Activated naive CD4-positive, alpha-beta T cell treated with anti-CD3 and anti-CD28 coated beads for 36 hours (primary cell): ENCODE data around the gene ERV3-1. TPM values are rescaled to one million over a fixed set of nuclear protein-coding genes. Genes with fewer than 3 reads are reported as not detected.
"Not testable (repeated sequence)": the region's sequence is repeated elsewhere in the genome, so short reads cannot be mapped to it uniquely, and the experiment has no call there.

Source experiments
- CTCF ChIA-PET: fragments of 350-600 bp; sonication (Branson Sonifier 250); formaldehyde crosslinking; loops from one replicate; lab custom pipeline; 2021; ENCODE audit warnings: antibody characterized with exemption; lab: Charles Lee
- DNase-seq: peaks from one replicate; pipeline ENCODE4 v3.0.0-alpha.2; 2020
- H3K27ac Mint-ChIP-seq: one replicate; pipeline ENCODE4 v1.8.0; 2021; ENCODE audit warnings: mild to moderate bottlenecking, mixed read lengths
- H3K27me3 Mint-ChIP-seq: one replicate; pipeline ENCODE4 v1.8.0; 2021; ENCODE audit warnings: low read depth, mixed read lengths
- H3K36me3 Mint-ChIP-seq: one replicate; pipeline ENCODE4 v1.8.0; 2021; ENCODE audit warnings: low read depth, mixed read lengths
- H3K4me1 Mint-ChIP-seq: one replicate; pipeline ENCODE4 v1.8.0; 2021; ENCODE audit warnings: low read depth, mixed read lengths
- H3K4me3 Mint-ChIP-seq: one replicate; pipeline ENCODE4 v1.8.0; 2021; ENCODE audit warnings: mild to moderate bottlenecking, moderate library complexity, mixed read lengths
- H3K9me3 Mint-ChIP-seq: one replicate; pipeline ENCODE4 v1.8.0; 2021; ENCODE audit warnings: mixed read lengths
- intact Hi-C: fragments of 100-400 bp; cut with micrococcal nuclease; formaldehyde crosslinking; loops from one replicate; pipeline ENCODE4 v1.15.1; 2023
- total RNA-seq, 2 experiments: library from RNA; stranded (reverse); gene quantifications; one replicate each; pipeline ENCODE4 v1.2.3, GENCODE V29; 2021

The ERV3-1 gene
- total RNA-seq, 2 experiments from 2014 or later, result 8.9 to 10.6 TPM

GRCh38 chr7:64997927-64998391, 8.5 kb downstream of the ERV3-1 start:
- CTCF ChIA-PET, result no interaction called here
- peaks cover 69% of the 10 kb centered on the region for H3K9me3 Mint-ChIP-seq
- no peak overlapping the region for H3K27ac Mint-ChIP-seq
- DNase-seq, result no peak
- peaks cover 52% of the 10 kb centered on the region for H3K36me3 Mint-ChIP-seq
- intact Hi-C loops, result no loop called here
- H3K27me3 Mint-ChIP-seq, result no peaks in the 10 kb centered on the region
- H3K4me1 Mint-ChIP-seq, result peaks cover 2% of the 10 kb centered on the region
- no peak overlapping the region for H3K4me3 Mint-ChIP-seq

- Mint-ChIP-seq H3K4me1 (no peaks in the 10 kb centered on the region), H3K27ac (no peak overlapping the region), H3K4me3 (no peak overlapping the region), H3K9me3 (peaks cover 70% of the 10 kb centered on the region), H3K36me3 (peaks cover 50% of the 10 kb centered on the region), H3K27me3 (no peaks in the 10 kb centered on the region)
- intact Hi-C loops, result no loop called here
- CTCF ChIA-PET, result no interaction called here
- DNase-seq, result no peak
Observed at GRCh38 chr7:64997164-64997908, 9.2 kb downstream of the ERV3-1 start.

- intact Hi-C loops, result no loop called here
Observed at GRCh38 chr7:64996305-64996704, 10.2 kb downstream of the ERV3-1 start.

GRCh38 chr7:64993901-64994300, 12.6 kb downstream of the ERV3-1 start:
- DNase-seq, result no peak
- Mint-ChIP-seq H3K27me3 (no peaks in the 10 kb centered on the region), H3K27ac (no peak overlapping the region), H3K36me3 (peaks cover 38% of the 10 kb centered on the region), H3K4me1 (no peaks in the 10 kb centered on the region), H3K9me3 (peaks cover 74% of the 10 kb centered on the region), H3K4me3 (no peak overlapping the region)
- CTCF ChIA-PET, result interaction anchor here (0.8 kb wide), 1 partner anchor 42 kb away, joined by 3 read pairs; no protein-coding TSS in a partner anchor
- intact Hi-C loops, result no loop called here

More at GRCh38 chr7:64996305-64996704, 10.2 kb downstream of the ERV3-1 start:
- no peak overlapping the region for H3K4me3 Mint-ChIP-seq
- H3K9me3 Mint-ChIP-seq, result peaks cover 73% of the 10 kb centered on the region
- CTCF ChIA-PET, result no interaction called here
- H3K27ac Mint-ChIP-seq, result no peak overlapping the region
- H3K27me3 Mint-ChIP-seq, result no peaks in the 10 kb centered on the region
- no peak for DNase-seq
- no peaks in the 10 kb centered on the region for H3K4me1 Mint-ChIP-seq
- H3K36me3 Mint-ChIP-seq, result peaks cover 49% of the 10 kb centered on the region

GRCh38 chr7:64992971-64993370, 13.5 kb downstream of the ERV3-1 start:
- H3K27me3 Mint-ChIP-seq, result no peaks in the 10 kb centered on the region
- H3K36me3 Mint-ChIP-seq, result peaks cover 38% of the 10 kb centered on the region
- no peaks in the 10 kb centered on the region for H3K4me1 Mint-ChIP-seq
- H3K9me3 Mint-ChIP-seq, result peaks cover 74% of the 10 kb centered on the region
- CTCF ChIA-PET, result no interaction called here
- intact Hi-C loops, result no loop called here
- H3K4me3 Mint-ChIP-seq, result no peak overlapping the region
- DNase-seq, result no peak
- H3K27ac Mint-ChIP-seq, result no peak overlapping the region

- H3K9me3 Mint-ChIP-seq, result peaks cover 77% of the 10 kb centered on the region
- peaks cover 54% of the 10 kb centered on the region for H3K36me3 Mint-ChIP-seq
- DNase-seq, result no peak
- H3K4me1 Mint-ChIP-seq, result no peaks in the 10 kb centered on the region
- H3K27me3 Mint-ChIP-seq, result no peaks in the 10 kb centered on the region
- H3K27ac Mint-ChIP-seq, result no peak within 1 kb of the TSS
- CTCF ChIA-PET, result no interaction called here
- no peak within 1 kb of the TSS for H3K4me3 Mint-ChIP-seq
- intact Hi-C loops, result no loop called here
Observed at GRCh38 chr7:64990936-64991335, 15.6 kb downstream of the ERV3-1 start, which contains the start of gene ZNF117. TSS of gene ZNF117 (minus strand) at chr7:64991036.

GRCh38 chr7:64990216-64990615, 16.3 kb downstream of the ERV3-1 start:
- peaks cover 74% of the 10 kb centered on the region for H3K9me3 Mint-ChIP-seq
- no peak overlapping the region for H3K4me3 Mint-ChIP-seq
- H3K36me3 Mint-ChIP-seq, result peaks cover 56% of the 10 kb centered on the region
- no peaks in the 10 kb centered on the region for H3K4me1 Mint-ChIP-seq
- H3K27me3 Mint-ChIP-seq, result no peaks in the 10 kb centered on the region
- intact Hi-C loops, result no loop called here
- no peak overlapping the region for H3K27ac Mint-ChIP-seq
- CTCF ChIA-PET, result no interaction called here
- no peak for DNase-seq

GRCh38 chr7:64978497-64979203, 27.8 kb downstream of the ERV3-1 start:
- Mint-ChIP-seq H3K9me3 (peaks cover 55% of the 10 kb centered on the region), H3K4me3 (no peak overlapping the region), H3K27ac (no peak overlapping the region), H3K36me3 (peaks cover 48% of the 10 kb centered on the region), H3K4me1 (no peaks in the 10 kb centered on the region), H3K27me3 (no peaks in the 10 kb centered on the region)
- CTCF ChIA-PET, result no interaction called here
- DNase-seq, result no peak
- intact Hi-C loops, result no loop called here

- CTCF ChIA-PET, result no interaction called here
- DNase-seq, result no peak
- H3K36me3 Mint-ChIP-seq, result peaks cover 5% of the 10 kb centered on the region
- H3K27ac Mint-ChIP-seq, result no peak overlapping the region
- intact Hi-C loops, result no loop called here
- H3K27me3 Mint-ChIP-seq, result peaks cover 5% of the 10 kb centered on the region
- H3K4me1 Mint-ChIP-seq, result no peaks in the 10 kb centered on the region
- H3K4me3 Mint-ChIP-seq, result no peak overlapping the region
- peaks cover 19% of the 10 kb centered on the region for H3K9me3 Mint-ChIP-seq
Observed at GRCh38 chr7:64965594-64965993, 40.9 kb downstream of the ERV3-1 start.

GRCh38 chr7:64959072-64959747, 47.3 kb downstream of the ERV3-1 start:
- no peak overlapping the region for H3K27ac Mint-ChIP-seq
- H3K36me3 Mint-ChIP-seq, result no peaks in the 10 kb centered on the region
- H3K9me3 Mint-ChIP-seq, result peaks cover 3% of the 10 kb centered on the region
- no peak overlapping the region for H3K4me3 Mint-ChIP-seq
- no peak for DNase-seq
- CTCF ChIA-PET, result no interaction called here
- no peaks in the 10 kb centered on the region for H3K4me1 Mint-ChIP-seq
- intact Hi-C loops, result loop anchor here (10.0 kb wide), 1 partner anchor 486 kb away; no protein-coding TSS in a partner anchor
- peaks cover 13% of the 10 kb centered on the region for H3K27me3 Mint-ChIP-seq

GRCh38 chr7:64951250-64951848, 55.1 kb downstream of the ERV3-1 start:
- CTCF ChIA-PET, result interaction anchor here (0.5 to 2.0 kb wide), 7 partner anchors 11 to 356 kb away, joined by 3 to 11 read pairs (median 3); no protein-coding TSS in a partner anchor
- intact Hi-C loops, result loop anchor here (1.0 to 10.0 kb wide), 5 partner anchors 49 to 493 kb away; partner anchors contain the start of gene ZNF273
- peaks cover 3% of the 10 kb centered on the region for H3K4me1 Mint-ChIP-seq
- no peak overlapping the region for H3K27ac Mint-ChIP-seq
- no peak for DNase-seq
- no peaks in the 10 kb centered on the region for H3K9me3 Mint-ChIP-seq
- no peak overlapping the region for H3K4me3 Mint-ChIP-seq
- H3K36me3 Mint-ChIP-seq, result no peaks in the 10 kb centered on the region
- H3K27me3 Mint-ChIP-seq, result peaks cover 37% of the 10 kb centered on the region

GRCh38 chr7:64950673-64951072, 55.8 kb downstream of the ERV3-1 start:
- CTCF ChIA-PET, result interaction anchor here (0.5 to 2.0 kb wide), 6 partner anchors 11 to 357 kb away, joined by 3 to 11 read pairs (median 3); no protein-coding TSS in a partner anchor
- not testable (repeated sequence) for H3K9me3 Mint-ChIP-seq, H3K4me3 Mint-ChIP-seq, DNase-seq, H3K36me3 Mint-ChIP-seq, H3K27ac Mint-ChIP-seq, H3K4me1 Mint-ChIP-seq
- H3K27me3 Mint-ChIP-seq, result peaks cover 43% of the 10 kb centered on the region
- intact Hi-C loops, result loop anchor here (1.0 to 10.0 kb wide), 5 partner anchors 48 to 494 kb away; partner anchors contain the start of gene ZNF273
